IgD-negative memory B cell (primary cell): Measurements from ENCODE around the gene EVX2. TPM values are rescaled to one million over a fixed set of nuclear protein-coding genes. Genes with fewer than 3 reads are reported as not detected.

Experiments
- H3K27ac Mint-ChIP-seq, 3 donors: one replicate each; pipeline ENCODE4 v1.8.0; 2020 to 2022; ENCODE audit warnings: mild to moderate bottlenecking in 3 of 3, mixed read lengths in 3 of 3, moderate library complexity in 1 of 3
- H3K27me3 Mint-ChIP-seq: one replicate; pipeline ENCODE4 v1.8.0; 2021; ENCODE audit warnings: mixed read lengths
- H3K36me3 Mint-ChIP-seq: one replicate; pipeline ENCODE4 v1.8.0; 2020; ENCODE audit warnings: mild to moderate bottlenecking, mixed read lengths
- H3K4me1 Mint-ChIP-seq, 3 donors: one replicate each; pipeline ENCODE4 v1.8.0; 2020 to 2022; ENCODE audit warnings: mixed read lengths in 3 of 3, mild to moderate bottlenecking in 1 of 3
- H3K4me3 Mint-ChIP-seq, 4 donors: one replicate each; pipeline ENCODE4 v1.8.0; 2020 to 2022; ENCODE audit warnings: mild to moderate bottlenecking in 4 of 4, mixed read lengths in 4 of 4, moderate library complexity in 3 of 4
- H3K9me3 Mint-ChIP-seq, 3 donors: one replicate each; pipeline ENCODE4 v1.8.0; 2020 to 2021; ENCODE audit warnings: mixed read lengths in 3 of 3, mild to moderate bottlenecking in 1 of 3
- polyA plus RNA-seq: library from polyadenylated mRNA; unstranded; fragments of 300-500 nt; fragmentation: Illumina TruSeq; gene quantifications from one replicate; pipeline ENCODE4 v1.2.3, GENCODE V29; 2021

EVX2 gene
- polyA plus RNA-seq, 1 donor from 2014 or later, result not detected

DNA sequence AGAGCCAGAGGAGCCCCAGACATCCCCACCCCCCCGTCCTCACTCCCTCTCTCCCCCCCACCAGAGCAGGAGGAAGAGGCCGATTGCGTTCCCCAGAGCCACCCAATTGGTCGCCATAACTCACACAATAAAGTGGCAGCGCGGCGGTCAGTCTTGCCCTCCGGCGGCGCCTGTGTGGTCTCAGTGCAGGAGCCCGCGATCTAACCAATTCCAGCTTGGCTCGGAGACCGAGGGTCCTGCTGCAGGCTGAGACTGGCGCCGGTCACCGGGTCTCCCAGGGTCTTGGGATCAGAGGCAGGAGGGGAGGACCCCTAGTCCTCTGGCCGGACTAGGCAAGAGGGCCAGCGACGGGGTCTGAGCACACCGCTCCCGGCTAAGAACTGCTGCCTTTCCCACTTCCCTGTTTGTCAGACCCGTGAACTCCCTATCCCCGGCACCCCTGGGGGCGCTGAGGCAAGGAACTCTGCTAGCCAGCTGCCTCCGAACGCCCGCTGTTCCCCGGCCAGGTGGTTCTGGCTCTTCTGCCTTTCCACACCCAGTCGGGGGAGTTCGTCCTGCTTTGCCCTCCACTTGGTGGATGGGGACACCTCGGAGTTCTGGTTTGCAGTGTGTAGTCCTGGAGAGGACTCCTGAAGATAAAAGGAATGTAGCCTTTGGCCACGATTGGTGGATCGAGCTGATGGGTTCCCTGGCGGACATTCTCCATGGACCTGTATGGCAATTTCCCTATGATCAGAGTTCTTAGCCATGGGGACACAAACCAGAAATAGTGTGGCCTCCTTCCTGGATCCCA lies 14.8 kb upstream of the EVX2 start:
- Mint-ChIP-seq H3K4me1 (peaks cover 3 to 15% (median 12%) of the 10 kb centered on the region in 3 donors), H3K27ac (peak overlapping the region; percentile 71 to 86 (median 80)), H3K27me3 (peaks cover 82% of the 10 kb centered on the region), H3K9me3 (peaks cover 0 to 13% (median 3%) of the 10 kb centered on the region in 3 donors), H3K36me3 (peaks cover 2% of the 10 kb centered on the region), H3K4me3 (peak overlapping the region in 1 of 4 donors; percentile 29)

DNA sequence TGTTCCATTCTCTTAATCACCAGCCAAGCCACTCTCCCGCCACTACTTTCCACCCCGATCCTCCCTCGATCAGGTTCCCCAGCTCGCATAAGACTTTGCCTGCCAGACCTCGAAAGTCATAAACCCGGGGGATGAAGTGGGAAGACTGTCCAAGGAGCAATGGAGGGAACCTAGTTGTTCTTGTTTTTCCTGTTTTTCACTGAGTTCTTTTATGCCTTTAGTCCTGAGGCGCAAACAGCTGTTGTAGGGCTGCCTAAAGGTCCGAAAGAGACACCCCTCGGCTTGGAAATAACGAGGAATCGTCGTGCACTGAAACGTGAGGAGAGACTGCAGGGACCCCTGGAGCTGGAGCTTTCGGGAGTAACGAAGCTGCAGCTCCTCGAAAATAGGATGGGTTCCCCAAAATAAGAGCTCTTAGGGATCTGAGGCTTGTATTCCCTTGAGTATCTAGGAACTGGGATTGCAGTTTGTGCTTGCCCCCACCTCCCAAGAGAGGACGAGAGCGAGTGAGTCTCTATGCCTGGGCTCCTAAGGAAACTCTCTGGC lies 14.1 kb upstream of the EVX2 start:
- Mint-ChIP-seq H3K27ac (peak overlapping the region in 2 of 3 donors; percentile 80 to 86), H3K27me3 (peaks cover 85% of the 10 kb centered on the region), H3K4me1 (peaks cover 3 to 15% (median 12%) of the 10 kb centered on the region in 3 donors), H3K4me3 (peak overlapping the region; percentile 15 to 93 (median 74)), H3K36me3 (peaks cover 2% of the 10 kb centered on the region), H3K9me3 (peaks cover 0 to 16% (median 3%) of the 10 kb centered on the region in 3 donors)

DNA sequence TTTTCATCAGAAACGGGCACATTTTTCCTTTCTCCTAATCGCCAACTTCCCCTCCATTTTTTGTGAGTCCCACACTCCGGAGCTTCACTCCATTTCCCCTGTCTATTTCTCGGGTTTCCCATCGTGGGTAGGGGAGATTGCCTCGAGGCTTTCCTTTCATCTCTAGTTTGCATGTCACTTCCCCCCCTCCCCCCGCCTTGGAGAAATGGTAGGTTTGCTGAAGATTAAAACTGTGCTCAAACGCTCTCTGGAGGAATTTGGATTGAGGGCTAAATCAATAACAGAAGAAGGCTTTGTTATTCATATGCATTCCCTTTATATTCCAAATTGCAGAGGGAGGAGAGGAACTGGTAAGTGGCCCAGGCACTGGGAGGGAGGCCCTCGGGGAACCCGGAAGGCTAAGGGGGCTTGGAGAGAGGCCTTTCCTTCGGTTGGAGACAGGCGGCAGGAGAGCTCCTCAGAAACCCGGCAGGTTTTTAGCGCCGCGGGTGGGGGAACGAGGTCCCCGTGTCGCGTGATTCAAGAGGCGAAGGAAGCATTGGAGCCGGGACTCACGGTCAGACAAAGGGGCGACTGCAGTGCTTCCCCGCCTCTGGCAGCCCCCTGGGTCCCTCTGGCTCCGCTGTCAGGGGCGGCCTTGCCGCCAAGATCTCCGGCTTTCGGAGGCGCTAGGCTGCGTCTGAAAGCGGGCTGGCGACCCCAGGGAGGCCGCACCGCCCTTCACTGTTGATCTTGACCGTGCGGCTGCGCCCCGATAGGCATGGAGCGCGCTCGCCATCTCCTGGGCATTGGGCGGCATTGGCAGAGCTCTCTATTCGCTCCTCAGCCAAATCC lies 13.4 kb upstream of the EVX2 start:
- Mint-ChIP-seq H3K36me3 (peaks cover 2% of the 10 kb centered on the region), H3K27me3 (peaks cover 80% of the 10 kb centered on the region), H3K4me1 (peaks cover 3 to 15% (median 12%) of the 10 kb centered on the region in 3 donors), H3K27ac (peak overlapping the region in 2 of 3 donors; percentile 80 to 86), H3K4me3 (peak overlapping the region; percentile 15 to 93 (median 74)), H3K9me3 (peaks cover 0 to 16% (median 3%) of the 10 kb centered on the region in 3 donors)

DNA sequence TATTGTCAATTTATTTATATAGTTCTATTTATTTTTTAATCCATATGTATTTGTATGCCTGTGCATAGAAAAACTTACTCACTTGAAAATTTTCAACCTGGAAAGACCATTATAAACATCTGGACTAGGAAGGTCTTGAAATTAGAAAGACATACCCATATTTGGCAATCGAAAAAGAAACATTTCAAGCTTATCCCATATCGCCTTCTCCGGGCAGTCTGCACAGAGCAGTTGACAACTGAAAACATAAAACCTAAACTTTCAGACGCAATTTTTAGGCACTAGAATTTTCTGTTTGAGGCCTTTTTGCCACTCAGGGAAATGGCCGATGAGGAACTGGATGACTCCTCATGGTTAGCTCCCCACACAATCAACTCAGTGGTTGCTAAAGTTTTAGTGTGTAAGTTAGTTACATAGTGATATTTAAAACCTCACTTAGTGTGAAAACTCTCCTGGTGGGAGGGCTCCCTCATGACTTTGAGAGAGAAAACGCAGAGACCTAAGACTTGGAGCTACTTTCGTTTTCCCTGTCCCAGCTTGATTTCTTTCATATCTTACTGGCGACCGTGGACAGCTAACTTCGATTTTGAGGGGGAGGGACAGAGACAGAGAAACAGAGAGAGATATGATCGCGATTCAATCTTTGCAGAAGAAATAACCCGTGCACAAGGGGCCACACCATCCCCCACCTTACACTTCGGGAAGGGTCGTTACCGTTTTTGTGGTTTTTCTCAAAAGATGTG lies 12.7 kb upstream of the EVX2 start:
- Mint-ChIP-seq H3K27ac (peak overlapping the region in 1 of 3 donors; percentile 86), H3K9me3 (peaks cover 0 to 20% (median 1%) of the 10 kb centered on the region in 3 donors), H3K27me3 (peaks cover 79% of the 10 kb centered on the region), H3K36me3 (peaks cover under 1% of the 10 kb centered on the region), H3K4me3 (peak overlapping the region; percentile 15 to 93 (median 74)), H3K4me1 (peaks cover 7 to 17% (median 17%) of the 10 kb centered on the region in 3 donors)

DNA sequence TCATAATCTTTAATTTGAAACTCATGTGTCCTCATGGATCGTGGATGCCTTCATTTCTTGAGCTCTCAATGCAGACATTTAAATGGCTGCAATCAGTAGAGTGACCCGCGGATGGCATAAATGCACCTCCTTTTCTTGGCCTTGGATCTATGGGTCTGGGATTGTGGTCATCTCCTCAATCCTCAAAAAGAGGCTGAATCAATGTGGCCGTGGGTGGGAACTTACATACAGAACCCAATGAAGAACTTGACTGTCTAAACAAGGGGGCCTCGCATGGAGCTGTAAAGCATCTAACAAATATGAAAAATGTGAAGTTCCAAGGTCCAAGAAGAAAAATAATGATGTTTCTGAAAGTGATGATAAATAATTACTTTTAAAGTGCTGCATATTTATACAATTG lies 11.7 kb upstream of the EVX2 start:
- Mint-ChIP-seq H3K4me1 (peaks cover 7 to 22% (median 17%) of the 10 kb centered on the region in 3 donors), H3K9me3 (peaks cover 0 to 18% (median 1%) of the 10 kb centered on the region in 3 donors), H3K36me3 (no peaks in the 10 kb centered on the region), H3K27me3 (peaks cover 77% of the 10 kb centered on the region), H3K27ac (peak overlapping the region in 1 of 3 donors; percentile 86), H3K4me3 (peak overlapping the region in 3 of 4 donors; percentile 13 to 47 (median 14))

DNA sequence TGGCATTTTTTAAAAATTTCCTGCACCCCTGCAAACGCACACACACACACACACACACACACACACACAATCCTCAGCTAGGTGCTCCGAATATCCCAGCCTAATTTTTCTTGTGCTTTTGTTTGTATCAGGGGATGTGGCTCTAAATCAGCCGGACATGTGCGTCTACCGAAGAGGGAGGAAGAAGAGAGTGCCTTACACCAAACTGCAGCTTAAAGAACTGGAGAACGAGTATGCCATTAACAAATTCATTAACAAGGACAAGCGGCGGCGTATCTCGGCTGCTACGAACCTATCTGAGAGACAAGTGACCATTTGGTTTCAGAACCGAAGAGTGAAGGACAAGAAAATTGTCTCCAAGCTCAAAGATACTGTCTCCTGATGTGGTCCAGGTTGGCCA lies 10.6 kb upstream of the EVX2 start:
- peaks cover 7 to 22% (median 17%) of the 10 kb centered on the region in 3 donors for H3K4me1 Mint-ChIP-seq
- peaks cover 81% of the 10 kb centered on the region for H3K27me3 Mint-ChIP-seq
- H3K36me3 Mint-ChIP-seq, result no peaks in the 10 kb centered on the region
- no peak overlapping the region for H3K4me3 Mint-ChIP-seq
- peaks cover 0 to 18% (median 1%) of the 10 kb centered on the region in 3 donors for H3K9me3 Mint-ChIP-seq
- peak overlapping the region; percentile 13 to 86 (median 86) for H3K27ac Mint-ChIP-seq

DNA sequence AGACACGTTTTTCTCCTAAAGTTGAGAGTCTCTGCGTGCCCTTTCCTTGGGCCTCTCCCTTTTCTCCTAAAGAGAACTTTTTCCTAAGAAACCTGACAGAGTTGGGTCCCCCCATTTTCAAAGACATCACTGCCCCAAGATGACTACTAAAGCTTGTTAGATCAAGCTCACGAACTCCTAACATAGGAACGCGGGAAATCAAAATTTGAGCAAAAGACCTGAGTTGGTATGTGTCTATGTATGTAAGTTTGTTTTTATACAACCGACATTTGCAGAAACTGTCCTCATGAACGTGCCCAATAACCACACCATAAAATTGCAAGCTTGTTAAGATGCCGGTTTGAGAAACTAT lies 10.1 kb upstream of the EVX2 start:
- Mint-ChIP-seq H3K4me1 (peaks cover 7 to 22% (median 17%) of the 10 kb centered on the region in 3 donors), H3K9me3 (peaks cover 0 to 18% (median 1%) of the 10 kb centered on the region in 3 donors), H3K27me3 (peaks cover 81% of the 10 kb centered on the region), H3K27ac (peak overlapping the region; percentile 86), H3K4me3 (peak overlapping the region in 3 of 4 donors; percentile 23 to 67 (median 61)), H3K36me3 (no peaks in the 10 kb centered on the region)

DNA sequence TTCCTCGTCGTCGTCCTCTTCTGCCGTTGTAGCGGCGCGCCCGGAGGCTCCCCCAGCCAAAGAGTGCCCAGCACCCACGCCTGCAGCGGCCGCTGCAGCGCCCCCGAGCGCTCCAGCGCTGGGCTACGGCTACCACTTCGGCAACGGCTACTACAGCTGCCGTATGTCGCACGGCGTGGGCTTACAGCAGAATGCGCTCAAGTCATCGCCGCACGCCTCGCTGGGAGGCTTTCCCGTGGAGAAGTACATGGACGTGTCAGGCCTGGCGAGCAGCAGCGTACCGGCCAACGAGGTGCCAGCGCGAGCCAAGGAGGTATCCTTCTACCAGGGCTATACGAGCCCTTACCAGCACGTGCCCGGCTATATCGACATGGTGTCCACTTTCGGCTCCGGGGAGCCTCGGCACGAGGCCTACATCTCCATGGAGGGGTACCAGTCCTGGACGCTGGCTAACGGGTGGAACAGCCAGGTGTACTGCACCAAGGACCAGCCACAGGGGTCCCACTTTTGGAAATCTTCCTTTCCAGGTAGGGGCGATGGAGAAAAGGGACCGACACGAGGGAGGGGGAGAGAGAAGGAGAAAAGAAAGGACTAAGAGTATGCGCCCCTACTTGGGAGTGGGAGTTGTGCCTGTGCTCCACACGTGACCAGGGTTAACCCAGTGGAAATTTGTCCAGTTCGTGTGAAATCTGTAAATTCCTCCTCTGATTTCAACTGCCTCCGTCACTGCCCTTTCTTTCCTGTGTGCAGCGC lies 9.6 kb upstream of the EVX2 start:
- H3K27me3 Mint-ChIP-seq, result peaks cover 82% of the 10 kb centered on the region
- H3K27ac Mint-ChIP-seq, result peak overlapping the region; percentile 86
- H3K36me3 Mint-ChIP-seq, result no peaks in the 10 kb centered on the region
- peaks cover 7 to 22% (median 19%) of the 10 kb centered on the region in 3 donors for H3K4me1 Mint-ChIP-seq
- H3K4me3 Mint-ChIP-seq, result peak overlapping the region in 3 of 4 donors; percentile 23 to 67 (median 61)
- peaks cover 0 to 18% (median 1%) of the 10 kb centered on the region in 3 donors for H3K9me3 Mint-ChIP-seq

DNA sequence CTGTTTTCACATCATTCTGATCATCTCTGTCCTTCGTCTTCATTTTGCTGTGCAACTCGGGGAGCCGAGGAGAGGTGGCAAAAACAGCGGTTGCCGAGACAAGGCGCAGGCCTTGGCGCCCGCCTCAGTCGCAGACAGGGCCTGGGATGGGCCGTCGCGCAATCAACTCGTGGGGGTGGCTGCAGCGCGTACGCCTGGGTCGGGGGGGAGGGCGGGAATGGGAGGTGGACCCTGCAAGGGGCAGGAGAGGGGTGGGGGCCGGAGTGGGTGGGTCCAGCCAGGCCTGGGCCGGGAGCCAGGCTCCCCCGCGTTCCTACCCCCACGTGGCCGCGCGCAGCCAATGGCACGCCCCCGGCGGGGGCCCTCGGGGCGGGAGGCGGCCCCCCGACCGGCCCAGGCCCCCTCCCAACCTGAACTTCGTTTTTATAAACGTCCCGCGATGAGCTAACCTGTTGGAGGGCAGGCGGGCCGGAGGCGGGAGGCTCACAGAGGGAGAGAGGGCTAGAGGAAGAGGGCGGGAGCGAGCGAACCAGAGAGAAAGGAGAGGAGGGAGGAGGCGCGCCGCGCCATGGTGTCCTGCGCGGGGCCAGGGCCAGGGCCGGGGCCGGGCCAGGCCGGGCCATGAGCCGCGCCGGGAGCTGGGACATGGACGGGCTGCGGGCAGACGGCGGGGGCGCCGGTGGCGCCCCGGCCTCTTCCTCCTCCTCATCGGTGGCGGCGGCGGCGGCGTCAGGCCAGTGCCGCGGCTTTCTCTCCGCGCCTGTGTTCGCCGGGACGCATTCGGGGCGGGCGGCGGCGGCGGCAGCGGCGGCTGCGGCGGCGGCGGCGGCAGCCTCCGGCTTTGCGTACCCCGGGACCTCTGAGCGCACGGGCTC lies 8.7 kb upstream of the EVX2 start, which contains the start of gene HOXD13:
HOXD13 (plus strand) TSS at position 452 of the 875 bp plus-strand sequence; CDS start at position 622, 170 bp downstream.
- Mint-ChIP-seq H3K9me3 (peaks cover 0 to 18% (median 1%) of the 10 kb centered on the region in 3 donors), H3K4me1 (peaks cover 7 to 22% (median 16%) of the 10 kb centered on the region in 3 donors), H3K27ac (peak within 1 kb of the TSS; percentile 86 to 92 (median 86))

DNA sequence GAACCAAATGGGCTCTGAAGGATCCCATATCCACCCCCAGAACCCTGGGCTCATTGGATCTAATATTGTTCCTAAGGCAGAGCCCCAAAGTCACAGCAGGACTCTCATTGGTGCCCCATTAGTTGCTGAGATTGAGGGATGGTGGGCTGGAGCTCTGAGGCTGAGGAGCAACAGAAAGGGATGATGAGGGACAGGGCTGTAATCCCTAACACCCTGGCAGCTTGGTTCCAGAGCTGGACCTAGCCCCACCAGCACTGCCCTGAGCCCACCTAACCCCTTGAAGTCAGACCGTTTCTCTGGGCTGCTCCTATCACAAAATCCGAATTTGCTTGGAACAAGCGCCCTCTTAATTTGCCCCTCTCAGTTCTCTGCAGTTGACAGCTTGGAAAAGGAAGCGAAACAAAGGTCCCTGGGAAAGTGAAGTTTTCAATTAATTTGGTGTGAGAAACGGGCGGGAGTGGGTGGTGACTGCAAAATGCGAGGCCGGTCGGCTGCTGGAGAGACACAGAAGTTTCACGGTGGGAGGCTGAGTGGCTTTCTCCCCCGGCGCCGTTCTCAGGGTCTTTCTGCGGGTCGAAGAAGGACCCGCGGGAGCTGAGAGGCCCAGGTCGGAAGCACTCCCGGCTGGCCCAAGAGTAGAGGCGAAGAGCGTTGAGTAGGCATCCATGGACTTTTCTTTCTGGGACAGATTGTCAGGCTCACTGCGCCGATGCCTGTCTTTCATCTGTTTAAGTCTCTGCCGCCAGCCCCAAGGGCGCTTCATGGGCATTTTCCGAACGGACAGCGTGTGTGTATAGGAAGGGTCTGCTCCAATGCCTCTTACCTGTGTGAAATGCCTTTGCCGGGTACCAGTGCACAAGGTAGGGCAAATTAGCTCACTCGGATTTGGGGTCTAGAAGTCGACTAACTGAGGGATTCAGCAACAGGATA lies 7.8 kb upstream of the EVX2 start:
- Mint-ChIP-seq H3K4me3 (peak overlapping the region; percentile 34 to 80 (median 62)), H3K27ac (peak overlapping the region; percentile 83 to 92 (median 86)), H3K27me3 (peaks cover 82% of the 10 kb centered on the region), H3K9me3 (peaks cover 0 to 21% (median 1%) of the 10 kb centered on the region in 3 donors), H3K36me3 (peaks cover 2% of the 10 kb centered on the region), H3K4me1 (peaks cover 6 to 19% (median 10%) of the 10 kb centered on the region in 3 donors)

More for the DNA sequence above, 8.7 kb upstream of the EVX2 start, which contains the start of gene HOXD13:
- no peaks in the 10 kb centered on the region for H3K36me3 Mint-ChIP-seq
- peak within 1 kb of the TSS; percentile 34 to 80 (median 62) for H3K4me3 Mint-ChIP-seq
- H3K27me3 Mint-ChIP-seq, result peaks cover 82% of the 10 kb centered on the region

DNA sequence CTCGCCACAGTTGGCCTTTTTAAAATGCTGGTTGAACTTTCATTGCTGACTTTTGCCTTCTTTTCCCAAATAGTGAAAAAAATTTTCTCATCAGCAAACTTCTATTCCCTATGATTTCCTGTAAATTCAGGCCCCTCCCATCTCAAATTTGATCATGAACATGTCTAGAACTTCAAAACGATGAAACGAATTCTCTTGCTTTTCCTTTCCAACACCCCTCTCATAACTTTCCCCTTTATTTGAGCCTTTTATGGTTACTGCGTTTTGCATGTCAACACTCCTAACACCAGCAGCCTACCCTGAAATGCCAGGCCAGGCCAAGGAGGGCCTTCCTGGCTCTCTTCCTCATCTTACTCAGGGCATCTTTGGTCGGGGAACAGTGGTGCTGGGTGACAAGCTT lies 7.1 kb upstream of the EVX2 start:
- Mint-ChIP-seq H3K9me3 (peaks cover 0 to 21% (median 1%) of the 10 kb centered on the region in 3 donors), H3K27ac (peak overlapping the region; percentile 48 to 86 (median 83)), H3K4me1 (peaks cover 5 to 15% (median 6%) of the 10 kb centered on the region in 3 donors), H3K4me3 (peak overlapping the region in 1 of 4 donors; percentile 51), H3K27me3 (peaks cover 79% of the 10 kb centered on the region), H3K36me3 (peaks cover 2% of the 10 kb centered on the region)
